NAMALWA (cell line): ENCODE results near the gene SLC30A7.
A peak's percentile ranks its signal among the peaks of the same experiment; 100 is the strongest.
"Not testable (repeated sequence)": the region's sequence is repeated elsewhere in the genome, so short reads cannot be mapped to it uniquely, and the experiment has no call there.

Source experiments
- DNase-seq: peaks from one replicate; pipeline ENCODE4 v3.0.0-alpha.2; 2015; ENCODE audit warnings: low spot score

SLC30A7 gene

DNA sequence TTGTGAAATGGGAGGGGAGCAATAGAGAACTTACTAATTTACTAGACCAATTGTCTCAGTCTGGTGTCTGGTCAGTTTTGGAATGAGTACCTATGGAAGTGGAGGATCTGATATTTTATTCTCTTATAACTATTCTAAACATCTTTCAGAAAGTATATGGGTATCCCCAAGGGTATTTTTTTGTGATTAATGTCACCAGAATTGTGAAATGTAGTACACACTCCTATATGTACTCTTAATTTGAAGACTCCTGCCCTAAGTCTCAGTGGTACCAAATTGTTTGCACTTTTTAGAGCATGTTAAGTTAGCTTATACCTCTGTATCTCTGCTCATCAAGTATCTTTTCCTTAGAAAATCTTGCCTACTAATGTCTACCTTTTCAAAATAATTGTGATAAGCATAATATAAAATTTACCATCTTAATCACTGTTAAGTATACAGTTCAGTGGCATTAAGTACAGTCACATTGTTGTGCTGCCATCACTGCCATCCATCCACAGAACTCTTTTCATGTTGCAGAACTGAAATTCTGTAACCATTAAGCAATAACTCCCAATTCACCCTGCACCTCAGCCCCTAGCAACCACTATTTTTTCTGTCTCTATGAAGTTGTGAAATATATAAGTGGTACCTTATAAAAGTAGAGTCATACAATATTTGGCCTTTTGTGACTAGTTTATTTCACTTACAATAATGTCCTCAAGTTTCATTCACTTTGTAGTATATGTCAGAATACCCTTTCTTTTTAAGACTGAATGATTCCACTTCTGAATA, 40.5 kb downstream of the SLC30A7 start:
- no peak for DNase-seq

DNA sequence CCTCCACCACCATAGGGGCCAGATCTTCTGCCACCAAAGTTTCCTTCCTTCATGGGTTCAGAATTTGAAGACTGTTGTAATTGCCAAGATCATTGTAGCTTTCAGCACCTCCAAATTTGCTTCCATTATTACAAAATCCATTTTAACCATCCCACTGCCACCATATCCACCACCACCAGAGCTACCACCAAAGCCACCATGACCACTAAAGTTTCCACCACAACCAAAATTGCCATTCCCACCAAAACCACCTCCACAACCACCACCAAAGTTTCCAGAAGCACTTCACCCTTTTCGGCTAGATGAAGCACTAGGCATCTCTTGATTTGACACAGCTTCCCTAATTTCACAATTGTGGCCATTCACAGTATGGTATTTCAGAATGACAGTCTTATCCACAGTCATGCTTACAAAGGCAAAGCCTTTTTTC, 45.2 kb downstream of the SLC30A7 start:
- DNase-seq: no peak

DNA sequence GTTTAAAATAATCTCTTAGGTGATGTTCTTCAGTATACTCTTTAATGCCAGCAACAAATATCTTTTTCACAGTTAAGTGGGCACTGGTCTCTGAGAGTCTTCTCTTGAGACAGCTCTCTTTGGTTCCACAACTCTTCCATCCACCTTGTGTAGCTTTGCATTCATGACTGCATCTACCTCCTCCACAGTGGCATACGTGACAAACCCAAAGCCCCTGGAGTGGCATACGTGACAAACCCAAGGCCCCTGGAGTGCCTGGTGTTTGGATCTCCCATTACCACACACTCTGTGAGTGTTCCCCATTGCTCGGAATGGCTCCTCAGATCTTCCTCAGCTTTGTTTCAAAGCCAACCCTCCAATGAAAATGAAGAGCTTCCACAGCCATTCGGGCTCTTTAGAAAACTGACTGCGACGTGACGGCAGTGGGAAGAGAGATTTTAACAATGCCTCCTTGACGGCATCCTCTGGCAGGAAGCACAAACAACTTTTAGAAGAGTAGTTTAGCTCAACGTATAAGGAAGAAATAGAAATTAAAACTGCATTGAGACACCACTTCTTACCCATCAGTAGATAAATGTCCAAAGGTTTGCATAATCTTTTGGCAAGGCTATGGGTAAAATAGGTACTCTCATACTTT, 45.8 kb downstream of the SLC30A7 start:
- no peak for DNase-seq

- no peak for DNase-seq
Measured at GRCh38 chr1:100942304-100943046, 46.6 kb downstream of the SLC30A7 start.

GRCh38 chr1:100943533-100943932, 47.6 kb downstream of the SLC30A7 start:
- DNase-seq: no peak

- DNase-seq: not testable (repeated sequence)
Measured at GRCh38 chr1:100946064-100946463, 50.2 kb downstream of the SLC30A7 start.

DNA sequence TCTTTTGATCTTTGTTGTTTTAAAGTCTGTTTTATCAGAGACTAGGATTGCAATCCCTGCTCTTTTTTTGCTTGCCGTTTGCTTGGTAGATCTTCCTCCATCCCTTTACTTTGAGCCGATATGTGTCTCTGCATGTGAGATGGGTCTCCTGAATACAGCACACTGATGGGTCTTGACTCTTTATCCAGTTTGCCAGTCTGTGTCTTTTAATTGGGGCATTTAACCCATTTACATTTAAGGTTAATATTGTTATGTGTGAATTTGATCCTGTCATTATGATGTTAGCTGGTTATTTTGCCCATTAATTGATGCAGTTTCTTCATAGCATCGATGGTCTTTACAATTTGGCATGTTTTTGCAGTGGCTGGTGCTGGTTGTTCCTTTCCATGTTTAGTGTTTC, 51.9 kb downstream of the SLC30A7 start:
- not testable (repeated sequence) for DNase-seq

- DNase-seq: not testable (repeated sequence)
Measured at GRCh38 chr1:100948721-100949405, 53.0 kb downstream of the SLC30A7 start.

DNA sequence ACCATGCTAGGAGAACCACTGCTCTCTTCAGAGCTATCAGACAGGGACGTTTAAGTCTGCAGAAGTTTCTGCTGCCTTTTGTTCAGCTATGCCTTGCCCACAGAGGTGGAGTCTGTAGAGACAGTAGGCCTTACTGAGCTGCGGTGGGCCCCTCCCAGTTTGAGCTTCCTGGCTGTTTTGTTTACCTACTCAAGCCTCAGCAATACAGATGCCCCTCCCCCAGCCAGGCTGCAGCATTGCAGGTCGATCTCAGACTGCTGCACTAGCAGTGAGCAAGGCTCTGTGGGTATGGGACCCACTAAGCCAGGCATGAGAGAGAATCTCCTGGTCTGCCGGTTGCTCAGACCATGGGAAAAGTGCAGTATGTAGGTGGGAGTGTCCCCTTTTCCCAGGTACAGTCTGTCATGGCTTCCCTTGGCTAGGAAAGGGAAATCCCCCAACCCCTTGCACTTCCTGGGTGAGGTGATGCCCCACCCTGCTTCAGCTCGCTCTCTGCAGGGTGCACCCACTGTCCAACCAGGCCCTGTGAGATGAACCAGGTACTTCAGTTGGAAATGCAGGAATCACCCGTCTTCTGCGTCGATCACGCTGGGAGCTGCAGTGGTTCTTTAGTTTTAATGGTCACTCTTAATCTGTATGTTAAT, 53.7 kb downstream of the SLC30A7 start:
- peak; percentile 37 for DNase-seq

- DNase-seq: no peak
Measured at GRCh38 chr1:100950337-100950736, 54.4 kb downstream of the SLC30A7 start.

DNA sequence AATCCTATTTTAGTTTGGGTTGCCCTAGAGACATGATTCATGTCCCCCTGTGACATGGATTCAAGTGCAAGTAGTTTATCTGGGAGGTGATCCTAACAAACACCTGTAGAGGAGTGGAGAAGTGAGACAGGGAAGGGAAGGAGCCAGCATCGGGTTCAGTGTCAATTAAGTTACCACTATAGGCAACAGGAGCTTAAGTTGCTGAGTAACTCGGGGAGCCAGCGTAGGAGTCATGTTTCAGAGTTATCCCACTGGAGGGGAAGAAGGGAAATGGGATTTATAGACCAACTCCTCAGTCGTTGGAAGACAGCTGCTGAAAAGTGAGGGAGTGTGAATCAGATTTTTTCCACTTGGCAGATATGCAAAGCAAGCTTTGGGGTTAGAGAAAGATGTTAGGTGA, 54.9 kb downstream of the SLC30A7 start:
- no peak for DNase-seq

DNA sequence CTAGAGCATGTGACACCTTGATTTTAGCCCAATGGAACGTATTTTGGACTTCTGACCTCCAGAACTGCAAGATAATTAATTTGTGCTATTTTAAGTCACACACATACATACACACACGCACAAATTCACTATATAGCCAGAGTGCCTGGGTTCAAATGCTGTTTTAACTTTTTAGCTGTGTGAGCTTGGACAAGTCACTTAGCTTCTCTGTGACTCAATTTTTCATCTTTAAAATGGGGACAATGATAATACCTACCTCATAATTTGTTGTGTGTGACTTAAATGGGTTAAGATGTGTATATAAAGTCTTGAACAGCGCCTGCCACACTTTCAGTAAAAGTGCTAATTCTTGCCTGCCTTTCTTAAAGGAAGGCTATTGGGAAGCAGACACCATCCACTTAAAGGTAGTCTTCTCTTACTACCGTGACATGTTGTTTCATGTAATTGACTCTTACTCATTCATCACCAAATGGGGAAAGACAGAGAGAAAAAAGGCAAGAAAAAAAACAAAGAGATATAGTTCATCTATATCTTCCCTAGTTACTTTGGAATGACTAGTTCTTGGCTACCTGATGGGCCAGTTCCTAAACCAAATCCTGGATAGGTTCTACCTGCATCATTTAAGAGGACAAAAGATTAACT, 56.3 kb downstream of the SLC30A7 start:
- no peak for DNase-seq

GRCh38 chr1:100952970-100953369, 57.1 kb downstream of the SLC30A7 start:
- not testable (repeated sequence) for DNase-seq

- no peak for DNase-seq
Measured at GRCh38 chr1:100953960-100954730, 58.3 kb downstream of the SLC30A7 start.

- no peak for DNase-seq
Measured at GRCh38 chr1:100955322-100955721, 59.4 kb downstream of the SLC30A7 start.

DNA sequence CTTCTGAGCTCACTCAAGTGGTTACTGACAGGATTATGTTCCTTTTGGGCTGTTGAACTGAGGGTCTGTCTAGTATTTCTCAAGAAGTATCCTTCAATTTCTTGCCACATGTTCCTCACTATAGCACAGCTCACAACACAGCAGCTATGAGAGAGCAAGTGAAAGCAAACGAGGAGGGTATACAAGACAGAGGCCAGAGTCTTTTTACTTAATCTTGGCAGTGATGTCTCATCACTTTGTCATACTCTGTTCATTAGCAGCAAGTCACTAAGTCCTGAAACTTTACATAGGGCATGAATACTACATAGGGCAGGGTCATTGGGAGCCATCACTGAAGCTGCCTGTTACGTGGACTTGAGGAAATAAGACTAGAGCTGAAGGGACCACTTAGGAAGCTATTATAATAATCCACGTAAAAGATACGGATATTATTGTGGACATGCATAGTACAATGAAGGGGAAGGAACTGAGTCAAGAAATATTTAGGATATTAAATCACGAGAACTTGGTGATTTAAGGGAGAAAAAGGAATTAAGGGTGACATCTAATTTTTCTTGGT, 63.7 kb downstream of the SLC30A7 start:
- DNase-seq: no peak

DNA sequence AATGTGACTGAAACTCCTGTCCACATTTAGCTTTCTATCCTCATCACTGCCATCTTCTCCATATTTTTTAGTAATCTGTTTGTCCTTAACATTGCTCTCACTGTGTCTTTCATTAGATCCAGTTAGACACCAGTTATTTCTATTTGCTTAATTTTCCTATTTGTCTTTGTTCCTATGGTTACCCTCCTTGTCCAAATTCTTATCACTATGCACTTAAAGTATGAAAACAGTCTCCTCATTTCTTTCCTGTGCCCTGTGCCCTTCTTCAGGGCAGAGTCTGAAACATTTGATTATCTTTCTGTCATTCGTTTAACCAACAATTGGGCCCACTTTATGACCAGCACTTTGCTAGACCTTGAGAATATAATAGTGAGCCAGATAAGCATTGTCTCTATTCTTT, 64.2 kb downstream of the SLC30A7 start:
- DNase-seq: no peak

DNA sequence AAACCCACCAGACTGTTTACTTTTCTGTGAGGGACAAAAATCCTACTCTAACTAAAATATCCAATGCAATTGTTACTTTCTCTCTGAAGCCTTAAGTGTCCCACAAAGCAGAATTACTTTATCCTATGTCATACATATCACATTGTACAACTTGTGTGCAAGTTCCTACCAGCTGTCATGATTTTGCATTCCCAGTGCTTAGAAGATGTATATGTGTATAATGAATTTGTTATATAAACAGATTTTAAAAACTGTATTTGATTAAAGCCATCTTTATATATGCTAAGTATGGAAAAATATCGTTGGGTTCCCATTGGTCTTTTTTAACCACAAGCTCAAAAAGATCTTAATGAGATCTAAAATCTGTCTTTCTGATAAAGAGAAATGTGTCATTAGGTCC, 72.7 kb downstream of the SLC30A7 start:
- no peak for DNase-seq

DNA sequence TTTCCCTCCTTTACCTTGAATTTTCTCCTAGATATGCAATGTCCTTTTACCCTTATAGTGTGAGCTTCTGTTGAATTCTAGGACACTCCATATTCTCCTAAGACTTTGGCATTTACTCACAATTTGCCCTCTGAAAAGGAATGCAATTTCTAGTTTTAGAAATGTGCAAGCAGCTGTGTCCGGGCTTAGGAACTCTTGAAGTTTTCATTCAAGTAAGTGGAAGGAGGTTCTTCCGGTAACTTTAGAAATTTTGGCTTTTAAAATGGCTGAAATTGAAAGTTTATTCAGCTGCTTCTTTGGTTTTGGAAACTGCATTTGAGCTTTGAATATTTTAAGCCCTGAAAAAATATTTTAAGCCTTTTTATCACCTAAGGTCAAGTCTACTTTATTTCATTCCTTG, 73.4 kb downstream of the SLC30A7 start:
- DNase-seq: no peak

GRCh38 chr1:100971021-100971420, 75.1 kb downstream of the SLC30A7 start:
- no peak for DNase-seq
